Activated naive CD8-positive, alpha-beta T cell treated with anti-CD3 and anti-CD28 coated beads, Interleukin-2, amount 10 ng/mL, durations not matched to agents 7 days and 5 days (primary cell): ENCODE results near the gene GLRA2. TPM values are rescaled to one million over a fixed set of nuclear protein-coding genes. Genes with fewer than 3 reads are reported as not detected.

ENCODE experiments used
- ATAC-seq: fragments of 150-1000 bp; cut with Tn5 transposase; one replicate; pipeline ENCODE4 v1.10.0; 2021; ENCODE audit warnings: low read depth, moderate library complexity
- POLR2A ChIA-PET: fragments of 350-600 bp; sonication (Branson Sonifier 250); formaldehyde crosslinking; loops from one replicate; lab custom pipeline; 2021; ENCODE audit warnings: antibody characterized with exemption; lab: Charles Lee
- DNase-seq: peaks from one replicate; pipeline ENCODE4 v3.0.0; 2021
- H3K27ac Mint-ChIP-seq: one replicate; pipeline ENCODE4 v1.8.0; 2022; ENCODE audit warnings: mild to moderate bottlenecking, mixed read lengths
- H3K27me3 Mint-ChIP-seq: one replicate; pipeline ENCODE4 v1.8.0; 2022; ENCODE audit warnings: mild to moderate bottlenecking, moderate library complexity, mixed read lengths
- H3K36me3 Mint-ChIP-seq: one replicate; pipeline ENCODE4 v1.8.0; 2021; ENCODE audit warnings: mild to moderate bottlenecking, mixed read lengths
- H3K4me1 Mint-ChIP-seq: one replicate; pipeline ENCODE4 v1.8.0; 2021; ENCODE audit warnings: mixed read lengths
- H3K4me3 Mint-ChIP-seq: one replicate; pipeline ENCODE4 v1.8.0; 2022; ENCODE audit warnings: mild to moderate bottlenecking, moderate library complexity, mixed read lengths
- H3K9me3 Mint-ChIP-seq: one replicate; pipeline ENCODE4 v1.8.0; 2021; ENCODE audit warnings: mixed read lengths
- total RNA-seq, 2 experiments: library from RNA; stranded (reverse); gene quantifications; one replicate each; pipeline ENCODE4 v1.2.3, GENCODE V29; 2021

The GLRA2 gene
- total RNA-seq, 2 experiments from 2014 or later = not detected

- Mint-ChIP-seq H3K4me3 (no peak overlapping the region), H3K9me3 (no peaks in the 10 kb centered on the region), H3K36me3 (peaks cover 1% of the 10 kb centered on the region), H3K27me3 (no peaks in the 10 kb centered on the region), H3K4me1 (no peaks in the 10 kb centered on the region), H3K27ac (no peak overlapping the region)
- no peak for ATAC-seq
- POLR2A ChIA-PET = no interaction called here
- DNase-seq = no peak
Measured at GRCh38 chrX:14779580-14779979, 250.2 kb downstream of the GLRA2 start.
